ENCODE results near the gene ISOC2.

The ISOC2 gene

DNA sequence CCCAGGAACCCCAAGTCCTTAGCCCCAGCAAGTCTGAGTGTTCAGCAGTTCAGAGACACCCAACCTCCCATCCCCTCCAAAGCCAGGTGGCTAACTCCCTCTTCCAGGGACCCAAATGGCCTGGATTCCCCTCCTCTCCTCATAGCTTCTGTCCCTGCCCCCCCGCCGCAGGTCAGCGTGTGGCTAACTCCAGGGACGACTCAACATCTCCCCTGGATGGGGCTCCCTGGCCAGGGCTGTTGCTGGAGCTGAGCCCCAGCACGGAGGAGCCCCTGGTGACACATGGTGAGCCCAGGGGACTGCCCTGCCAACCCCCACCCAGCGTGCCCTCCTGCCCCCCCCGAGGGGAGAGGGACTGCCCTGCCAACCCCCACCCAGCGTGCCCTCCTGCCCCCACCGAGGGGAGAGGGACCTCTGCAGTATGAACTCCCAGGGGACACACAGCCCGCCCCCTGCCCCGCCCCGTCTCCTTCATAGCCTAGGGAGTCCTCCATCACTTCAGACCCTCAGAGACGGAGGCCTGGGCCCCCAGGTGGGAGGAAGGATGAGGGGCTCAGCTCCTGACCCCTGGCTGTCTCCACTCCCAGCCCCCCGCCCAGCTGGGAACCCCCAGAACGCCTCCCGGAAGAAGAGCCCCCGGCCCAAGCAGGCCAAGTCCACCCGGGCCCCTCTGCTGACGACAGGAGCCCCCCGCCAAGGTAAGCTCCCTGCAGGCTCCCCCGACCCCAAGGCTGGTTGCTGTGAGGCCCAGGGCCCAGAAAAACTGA lies 28.5 kb upstream of the ISOC2 start:
- DNase-seq = no peak

DNA sequence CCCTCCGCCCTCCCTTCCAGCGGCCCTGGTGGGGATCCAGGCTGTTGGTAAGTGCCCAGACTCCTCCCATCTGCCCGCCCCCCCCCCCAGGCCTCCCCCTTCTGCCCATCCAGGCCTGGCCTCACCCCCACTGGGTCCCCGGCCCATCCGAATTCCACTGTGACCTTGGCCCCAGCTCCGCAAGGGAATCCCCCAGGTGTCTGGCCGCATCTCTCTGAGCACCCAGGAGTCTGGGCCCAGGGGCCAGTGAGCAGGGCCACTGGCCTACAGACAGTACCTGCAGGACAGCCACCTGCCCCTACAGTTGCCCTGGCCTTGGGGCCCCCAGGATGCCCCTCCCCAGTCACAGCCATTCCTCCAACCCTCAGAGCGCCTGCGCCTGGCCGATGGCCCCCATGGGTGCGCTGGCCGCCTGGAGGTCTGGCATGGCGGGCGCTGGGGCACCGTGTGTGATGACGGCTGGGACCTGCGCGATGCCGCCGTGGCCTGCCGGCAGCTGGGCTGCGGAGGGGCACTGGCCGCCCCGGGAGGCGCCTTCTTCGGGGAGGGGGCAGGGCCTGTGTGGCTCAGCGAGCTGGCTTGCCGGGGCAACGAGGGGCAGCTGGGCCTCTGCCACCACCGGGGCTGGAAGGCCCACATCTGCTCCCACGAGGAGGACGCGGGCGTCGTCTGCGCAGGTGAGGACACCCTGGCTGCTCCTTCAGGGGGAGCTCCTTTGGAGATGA lies 27.7 kb upstream of the ISOC2 start:
- no peak for DNase-seq

DNA sequence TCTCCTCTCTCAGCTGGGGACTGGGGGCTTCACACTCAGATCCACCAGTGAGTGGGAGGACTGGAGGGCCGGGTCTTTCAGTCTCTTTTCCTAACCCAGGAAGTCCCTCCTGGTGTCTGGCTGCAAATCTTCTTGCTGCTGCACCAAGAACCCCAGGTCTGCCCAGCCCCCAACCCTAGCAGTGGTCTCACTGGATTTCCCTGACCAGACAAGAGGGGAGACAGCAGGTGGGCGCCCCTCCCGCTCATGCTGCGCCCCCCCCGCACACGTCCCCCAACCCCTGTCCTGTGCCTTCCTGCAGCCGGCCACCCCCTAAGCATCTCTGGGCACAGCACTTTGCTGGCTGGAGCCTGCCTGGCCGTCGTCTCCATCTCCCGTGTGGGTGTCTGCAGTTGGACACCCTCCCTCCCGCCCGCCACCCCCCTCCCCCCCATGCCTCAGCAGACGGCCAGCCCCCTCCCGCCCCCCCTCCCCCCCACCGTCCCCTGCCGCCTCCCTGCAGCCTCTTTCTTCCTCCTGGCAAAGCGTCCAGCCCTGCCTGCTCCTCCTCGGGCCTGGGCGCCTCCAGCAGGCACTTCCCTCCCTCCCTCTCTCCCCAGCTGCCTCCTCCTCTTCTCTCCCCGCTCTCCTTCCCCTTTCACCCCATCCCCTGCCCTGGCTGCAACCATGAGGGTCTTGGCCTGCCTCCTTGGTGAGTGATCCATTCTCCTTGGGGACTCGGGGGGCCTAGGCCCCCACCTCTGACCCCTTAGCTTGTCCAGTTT lies 26.7 kb upstream of the ISOC2 start, which contains the start of gene SSC5D:
TSS of gene SSC5D (plus strand) at position 513 of the 764 bp plus-strand sequence. CDS start at position 667, 154 bp downstream.
- no peak for DNase-seq

DNA sequence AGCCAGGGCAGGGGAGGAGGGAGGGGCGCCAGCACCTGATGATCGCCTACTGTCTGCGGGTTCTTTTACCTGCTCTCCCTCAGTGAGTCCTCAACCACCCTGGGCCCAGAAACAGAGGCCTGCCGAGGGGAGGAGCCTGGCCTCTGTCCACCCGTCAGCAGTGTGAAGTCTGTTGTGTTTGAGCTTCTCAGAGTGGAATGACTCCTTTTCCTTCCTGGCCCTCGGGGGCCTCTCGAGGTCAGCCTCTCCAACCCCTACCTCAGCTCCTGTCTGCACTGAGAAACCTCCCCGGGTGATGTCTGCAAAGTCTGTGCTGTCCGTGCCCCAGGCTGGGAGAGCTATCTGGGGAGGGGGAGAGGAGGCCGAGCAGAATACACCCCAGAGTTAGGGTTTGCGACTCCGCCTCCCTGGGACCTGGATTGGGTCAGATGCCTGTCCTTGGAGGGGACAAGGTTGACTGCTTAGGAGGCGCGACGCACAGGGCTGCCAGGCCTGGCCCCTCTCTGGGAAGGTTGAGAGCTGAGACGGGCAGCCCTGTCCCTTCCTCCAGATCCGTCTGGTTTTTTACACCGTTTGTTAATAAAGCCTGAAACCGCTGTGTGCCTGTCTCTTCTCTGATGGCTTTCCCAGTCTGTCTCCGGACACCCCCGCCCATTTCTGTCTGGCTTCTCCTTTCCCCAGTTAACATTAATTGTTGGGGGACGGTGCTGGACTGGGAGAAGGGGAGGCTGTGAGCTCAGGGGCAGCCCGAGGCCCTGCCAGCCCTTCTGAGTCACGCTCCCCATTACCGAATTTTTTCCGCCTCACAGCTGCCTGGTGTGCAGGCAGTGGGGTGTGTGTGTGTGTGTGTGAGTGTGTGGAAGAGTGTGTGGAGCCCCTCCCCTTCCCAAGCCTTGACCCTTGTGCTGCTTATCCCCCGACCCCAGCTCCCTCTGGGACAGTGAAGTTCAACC lies 25.8 kb upstream of the ISOC2 start:
- DNase-seq = no peak

DNA sequence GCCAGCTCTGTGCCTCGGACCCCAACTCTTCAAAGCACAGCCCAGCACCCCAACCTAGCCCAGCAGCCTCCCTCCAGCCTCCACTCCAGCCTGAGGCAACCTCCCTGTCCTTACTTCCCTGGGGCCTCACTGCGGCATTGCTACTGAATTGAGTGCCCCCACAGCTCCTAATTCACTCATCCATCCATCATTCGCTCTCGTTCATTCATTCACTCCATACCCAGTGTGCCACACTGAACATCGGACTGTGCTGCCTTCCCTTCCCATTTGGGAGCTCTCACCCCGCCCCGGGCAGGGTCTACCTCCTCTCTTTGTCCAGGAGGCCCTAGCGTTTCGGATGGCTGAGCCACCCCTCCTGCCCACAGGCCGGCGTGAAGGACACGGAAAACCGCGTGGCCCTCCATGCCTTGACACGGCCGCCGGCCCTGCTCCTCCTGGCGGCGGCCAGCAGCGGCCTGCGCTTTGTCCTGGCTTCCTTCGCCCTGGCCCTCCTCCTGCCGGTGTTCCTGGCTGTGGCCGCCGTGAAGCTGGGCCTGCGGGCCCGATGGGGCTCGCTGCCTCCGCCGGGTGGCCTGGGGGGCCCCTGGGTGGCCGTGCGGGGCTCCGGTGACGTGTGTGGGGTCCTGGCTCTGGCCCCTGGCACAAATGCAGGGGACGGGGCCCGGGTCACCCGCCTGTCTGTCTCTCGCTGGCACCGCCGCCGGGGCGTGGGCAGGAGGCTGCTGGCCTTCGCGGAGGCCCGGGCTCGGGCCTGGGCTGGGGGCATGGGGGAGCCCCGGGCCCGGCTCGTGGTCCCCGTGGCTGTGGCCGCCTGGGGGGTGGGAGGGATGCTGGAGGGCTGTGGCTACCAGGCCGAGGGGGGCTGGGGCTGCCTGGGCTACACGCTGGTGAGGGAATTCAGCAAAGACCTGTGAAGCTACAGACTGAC lies 24.9 kb upstream of the ISOC2 start:
- DNase-seq = no peak

DNA sequence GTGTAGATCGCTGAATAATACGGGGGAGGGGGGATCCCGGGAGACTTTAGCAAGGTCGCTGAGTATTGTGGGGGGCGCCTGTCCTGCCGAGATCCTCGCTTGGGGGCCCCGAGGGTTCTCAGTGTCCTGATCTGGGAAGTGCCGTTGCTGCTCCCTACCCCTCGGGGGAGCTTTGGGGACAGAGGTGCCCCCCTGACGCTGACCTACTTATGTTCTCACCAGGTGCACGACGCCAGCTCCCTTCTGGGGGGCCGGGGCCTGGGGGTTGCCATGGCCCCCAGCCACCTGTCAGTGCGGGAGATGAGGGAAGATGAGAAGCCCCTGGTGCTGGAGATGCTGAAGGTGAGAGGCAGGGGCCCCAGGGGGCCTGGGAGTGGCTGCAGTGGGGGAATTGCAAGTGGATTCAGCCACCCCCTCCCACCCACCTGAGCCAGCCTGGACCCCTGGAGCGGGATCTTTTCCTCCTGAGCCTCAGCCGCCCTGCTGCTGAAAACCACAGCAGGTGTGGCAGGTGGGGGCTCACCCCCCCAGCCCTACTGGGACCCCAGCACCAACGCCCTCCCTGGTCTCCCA lies 24.1 kb upstream of the ISOC2 start:
- no peak for DNase-seq

DNA sequence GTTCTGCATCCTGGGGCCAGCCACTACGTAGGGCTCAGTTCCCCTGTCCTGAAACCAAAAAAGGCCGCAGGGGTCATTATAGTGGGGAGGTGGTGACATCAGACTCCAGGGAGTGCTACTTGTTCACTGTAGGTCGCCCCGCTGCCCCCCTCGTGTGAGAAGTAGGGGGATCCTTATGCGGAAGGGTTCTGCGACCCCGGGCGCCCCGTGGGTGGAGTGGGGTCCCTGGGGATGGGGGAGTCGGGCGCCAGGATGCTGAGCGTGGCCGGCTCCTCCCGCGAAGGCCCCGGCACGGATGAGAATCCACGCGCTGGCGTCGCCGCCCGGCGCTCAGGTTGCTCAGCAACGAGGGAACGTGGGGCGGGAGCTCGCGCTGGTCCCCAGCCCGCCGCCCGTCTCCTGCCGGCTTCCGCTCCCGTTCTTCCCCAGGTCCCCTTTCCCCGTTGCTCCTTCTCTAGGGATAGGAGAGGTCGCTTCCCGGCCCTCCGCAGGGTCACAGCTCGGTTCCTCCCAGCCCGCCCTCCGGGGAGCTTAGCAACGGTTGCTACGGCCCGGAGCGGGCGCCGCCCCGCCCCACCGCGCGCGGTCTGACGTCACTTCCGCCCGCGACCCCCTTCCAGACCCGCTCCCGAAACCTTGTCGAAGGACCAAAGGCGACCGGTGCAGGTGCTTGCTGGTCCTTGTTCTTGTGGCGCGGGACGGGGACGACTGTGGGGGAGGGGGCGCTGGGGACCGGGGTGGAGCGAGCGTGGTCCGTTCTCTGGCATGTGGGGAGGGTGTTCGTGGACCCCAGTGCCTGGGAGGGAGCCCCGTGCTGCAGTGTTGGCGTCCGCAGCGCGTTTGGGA lies 23.4 kb upstream of the ISOC2 start, which contains the start of gene NAT14:
TSS of gene NAT14 (plus strand) at position 596 of the 846 bp plus-strand sequence. CDS start 521 bp downstream, outside the sequence.
- no peak for DNase-seq

DNA sequence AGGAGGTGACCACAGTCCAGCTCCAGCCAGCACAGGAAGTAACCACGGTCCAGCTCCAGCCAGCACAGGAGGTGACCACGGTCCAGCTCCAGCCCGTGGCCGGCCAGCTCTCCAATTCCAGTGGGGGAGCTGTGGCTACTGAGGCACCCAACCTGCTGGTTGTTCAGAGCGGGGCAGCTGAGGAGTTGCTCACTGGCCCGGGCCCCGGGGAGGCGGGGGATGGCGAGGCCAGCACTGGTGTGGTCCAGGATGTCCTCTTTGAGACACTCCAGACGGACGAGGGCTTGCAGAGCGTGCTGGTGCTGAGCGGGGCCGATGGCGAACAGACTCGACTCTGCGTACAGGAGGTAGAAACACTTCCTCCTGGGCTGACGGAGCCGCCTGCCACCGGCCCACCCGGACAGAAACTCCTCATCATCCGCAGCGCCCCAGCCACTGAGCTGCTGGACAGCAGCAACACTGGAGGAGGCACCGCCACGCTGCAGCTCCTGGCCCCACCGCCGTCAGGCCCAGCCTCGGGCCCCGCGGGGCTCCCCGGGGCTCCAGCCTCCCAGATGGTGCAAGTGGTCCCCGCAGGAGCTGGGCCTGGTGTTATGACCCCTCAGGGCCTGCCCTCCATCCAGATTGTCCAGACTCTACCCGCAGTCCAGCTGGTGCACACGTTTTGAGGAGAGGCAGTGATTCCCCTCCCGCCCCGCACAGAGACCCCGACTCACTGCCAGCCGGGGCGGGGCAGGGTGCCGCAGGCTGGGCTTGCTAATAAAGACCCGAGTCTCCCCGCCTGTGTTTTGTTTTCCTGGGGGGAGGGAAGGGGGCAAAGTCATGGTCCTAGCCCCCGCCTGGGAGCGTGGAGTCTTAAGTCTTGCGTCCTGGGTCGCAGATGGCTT lies 22.5 kb upstream of the ISOC2 start:
- DNase-seq = no peak

DNA sequence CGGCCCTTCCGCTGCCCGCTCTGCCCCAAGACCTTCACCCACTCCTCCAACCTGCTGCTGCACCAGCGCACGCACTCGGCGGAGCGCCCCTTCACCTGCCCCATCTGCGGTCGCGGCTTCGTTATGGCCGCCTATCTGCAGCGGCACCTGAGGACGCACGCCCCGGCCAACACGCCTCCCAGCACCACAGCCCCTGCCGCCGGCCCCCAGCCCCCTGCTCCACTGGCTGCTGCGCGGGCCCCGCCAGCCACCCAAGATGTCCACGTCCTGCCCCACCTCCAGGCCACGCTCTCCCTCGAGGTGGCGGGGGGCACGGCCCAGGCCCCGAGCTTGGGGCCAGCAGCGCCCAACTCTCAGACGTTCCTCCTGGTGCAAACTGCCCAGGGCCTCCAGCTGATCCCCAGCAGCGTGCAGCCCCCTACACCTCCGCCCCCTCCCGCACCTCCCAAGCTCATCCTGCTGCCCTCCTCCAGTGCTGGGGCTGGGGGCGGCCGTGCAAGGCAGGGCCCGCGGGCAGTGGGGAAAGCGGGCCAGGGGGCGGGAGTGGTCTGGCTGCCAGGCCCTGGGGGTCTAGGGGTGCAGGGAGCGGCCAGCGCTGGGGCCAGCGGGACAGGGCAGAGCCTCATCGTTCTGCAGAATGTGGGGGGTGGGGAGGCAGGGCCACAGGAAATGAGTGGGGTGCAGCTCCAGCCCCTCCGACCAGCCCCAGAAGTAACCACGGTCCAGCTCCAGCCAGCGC lies 21.7 kb upstream of the ISOC2 start:
- DNase-seq = no peak

DNA sequence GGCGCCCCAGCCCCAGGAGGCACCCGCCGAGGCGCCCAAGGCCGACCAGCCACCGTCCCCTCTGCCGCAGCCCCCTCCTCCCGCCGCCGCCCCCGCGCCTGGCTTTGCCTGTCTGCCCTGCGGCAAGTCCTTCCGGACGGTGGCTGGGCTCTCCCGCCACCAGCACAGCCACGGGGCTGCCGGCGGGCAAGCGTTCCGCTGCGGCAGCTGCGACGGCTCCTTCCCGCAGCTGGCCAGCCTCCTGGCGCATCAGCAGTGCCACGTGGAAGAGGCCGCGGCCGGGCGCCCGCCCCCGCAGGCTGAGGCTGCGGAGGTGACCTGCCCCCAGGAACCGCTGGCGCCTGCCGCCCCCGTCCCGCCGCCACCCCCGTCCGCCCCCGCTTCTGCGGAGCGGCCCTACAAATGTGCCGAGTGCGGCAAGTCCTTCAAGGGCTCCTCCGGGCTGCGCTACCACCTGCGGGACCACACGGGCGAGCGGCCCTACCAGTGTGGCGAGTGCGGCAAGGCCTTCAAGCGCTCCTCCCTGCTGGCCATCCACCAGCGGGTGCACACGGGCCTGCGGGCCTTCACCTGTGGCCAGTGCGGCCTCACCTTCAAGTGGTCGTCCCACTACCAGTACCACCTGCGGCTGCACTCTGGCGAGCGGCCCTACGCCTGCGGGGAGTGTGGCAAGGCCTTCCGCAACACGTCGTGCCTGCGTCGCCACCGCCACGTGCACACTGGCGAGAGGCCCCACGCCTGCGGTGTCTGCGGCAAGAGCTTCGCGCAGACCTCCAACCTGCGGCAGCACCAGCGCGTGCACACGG lies 20.9 kb upstream of the ISOC2 start:
- no peak for DNase-seq

DNA sequence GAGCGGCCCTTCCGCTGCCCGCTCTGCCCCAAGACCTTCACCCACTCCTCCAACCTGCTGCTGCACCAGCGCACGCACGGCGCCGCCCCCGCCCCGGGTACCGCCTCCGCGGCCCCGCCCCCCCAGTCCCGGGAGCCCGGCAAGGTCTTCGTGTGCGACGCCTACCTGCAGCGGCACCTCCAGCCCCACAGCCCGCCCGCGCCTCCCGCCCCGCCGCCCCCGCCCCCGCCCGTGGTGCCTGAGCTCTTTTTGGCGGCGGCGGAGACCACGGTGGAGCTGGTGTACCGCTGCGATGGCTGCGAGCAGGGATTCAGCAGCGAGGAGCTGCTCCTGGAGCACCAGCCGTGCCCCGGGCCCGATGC lies 20.3 kb upstream of the ISOC2 start:
- no peak for DNase-seq

DNA sequence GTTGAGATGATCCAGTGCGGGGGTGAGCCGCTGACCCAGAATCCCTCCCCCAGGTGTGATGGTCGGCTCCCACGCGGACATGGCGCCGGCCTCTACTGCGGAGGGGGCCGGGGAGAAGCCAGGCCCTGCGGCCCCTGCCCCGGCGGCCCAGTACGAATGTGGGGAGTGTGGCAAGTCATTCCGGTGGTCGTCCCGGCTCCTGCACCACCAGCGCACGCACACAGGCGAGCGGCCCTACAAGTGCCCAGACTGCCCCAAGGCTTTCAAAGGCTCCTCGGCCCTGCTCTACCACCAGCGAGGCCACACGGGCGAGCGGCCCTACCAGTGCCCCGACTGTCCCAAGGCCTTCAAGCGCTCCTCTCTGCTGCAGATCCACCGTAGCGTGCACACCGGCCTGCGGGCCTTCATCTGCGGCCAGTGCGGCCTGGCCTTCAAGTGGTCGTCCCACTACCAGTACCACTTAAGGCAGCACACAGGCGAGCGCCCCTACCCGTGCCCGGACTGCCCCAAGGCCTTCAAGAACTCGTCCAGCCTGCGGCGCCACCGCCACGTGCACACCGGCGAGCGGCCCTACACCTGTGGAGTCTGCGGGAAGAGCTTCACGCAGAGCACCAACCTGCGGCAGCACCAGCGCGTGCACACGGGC lies 19.8 kb upstream of the ISOC2 start:
- no peak for DNase-seq

DNA sequence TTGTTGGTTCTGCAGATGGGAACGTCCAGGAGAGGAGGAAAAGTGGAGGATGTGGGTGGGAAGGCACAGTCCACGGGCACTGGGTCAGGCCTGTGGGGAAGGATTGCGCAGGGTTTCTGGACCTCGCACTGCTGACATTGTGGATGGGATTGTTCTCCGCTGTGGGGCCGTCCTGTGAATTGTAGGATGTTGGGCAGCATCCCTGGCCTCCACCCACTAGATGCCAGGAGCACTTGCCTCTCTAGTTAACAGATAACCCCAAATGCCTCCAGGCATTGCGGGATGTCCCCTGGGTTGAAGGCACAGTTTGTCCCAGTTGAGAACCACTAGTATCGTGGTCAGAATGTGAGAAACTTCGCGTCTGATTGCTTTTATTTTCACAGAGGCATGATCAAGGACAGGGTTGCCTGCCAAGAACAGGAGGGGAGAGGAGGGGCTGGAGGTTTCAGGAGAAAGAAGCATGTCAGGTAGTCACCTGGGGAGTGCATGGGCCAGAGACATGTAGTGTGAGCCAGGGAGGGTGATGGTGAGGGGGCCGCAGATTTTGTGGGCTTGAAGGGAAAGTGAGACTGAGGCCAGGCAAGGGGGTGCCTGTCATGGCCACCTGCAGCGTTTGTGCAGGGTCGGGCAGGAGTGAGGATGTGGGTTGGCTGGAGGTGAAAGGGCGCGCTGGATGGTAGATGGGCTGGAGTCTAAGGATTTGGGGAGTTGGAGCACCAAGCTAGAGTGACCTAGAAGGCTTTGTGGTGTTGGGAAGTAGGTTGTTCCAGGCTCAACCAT lies 18.2 kb upstream of the ISOC2 start:
- DNase-seq = no peak

DNA sequence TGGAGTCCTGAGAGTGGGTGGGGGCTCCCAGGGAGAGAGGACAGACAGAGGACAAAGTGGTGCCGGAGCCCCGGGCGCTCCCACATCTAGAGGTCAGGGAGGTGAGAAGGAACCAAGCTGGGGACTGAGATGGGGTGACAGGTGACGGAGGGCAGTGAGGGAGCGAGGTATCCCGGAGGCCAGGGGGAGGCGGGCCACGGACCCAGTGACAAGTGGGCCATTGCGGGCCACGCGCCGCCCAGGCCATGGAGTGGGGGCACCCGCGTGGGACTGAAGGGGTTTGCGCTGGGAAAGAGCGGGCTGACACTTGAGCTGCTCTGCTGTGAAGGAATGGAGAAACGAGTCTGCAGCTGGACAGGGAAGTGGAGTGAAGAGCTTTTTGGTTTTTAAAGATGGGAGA lies 17.6 kb upstream of the ISOC2 start:
- DNase-seq = no peak

DNA sequence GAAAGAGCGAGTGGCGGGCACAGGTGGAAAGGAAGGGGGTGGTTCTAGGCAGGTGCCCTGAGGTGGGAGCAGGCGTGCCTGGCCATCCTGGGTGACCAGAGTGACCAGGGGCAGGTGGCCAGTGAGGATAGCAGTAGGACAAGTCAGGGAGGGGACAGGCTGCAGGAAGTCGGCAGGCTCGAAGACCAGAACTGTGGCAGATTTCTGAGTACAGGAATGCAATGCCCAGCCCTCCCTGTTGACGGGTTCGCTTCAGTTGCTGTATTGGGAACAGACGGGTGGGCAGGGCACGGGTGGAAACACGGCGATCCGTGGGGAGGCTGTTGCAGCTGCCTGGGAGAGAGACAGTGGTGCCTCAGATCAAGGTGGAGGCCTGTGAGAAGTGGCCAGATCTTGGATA lies 16.9 kb upstream of the ISOC2 start:
- DNase-seq = no peak

DNA sequence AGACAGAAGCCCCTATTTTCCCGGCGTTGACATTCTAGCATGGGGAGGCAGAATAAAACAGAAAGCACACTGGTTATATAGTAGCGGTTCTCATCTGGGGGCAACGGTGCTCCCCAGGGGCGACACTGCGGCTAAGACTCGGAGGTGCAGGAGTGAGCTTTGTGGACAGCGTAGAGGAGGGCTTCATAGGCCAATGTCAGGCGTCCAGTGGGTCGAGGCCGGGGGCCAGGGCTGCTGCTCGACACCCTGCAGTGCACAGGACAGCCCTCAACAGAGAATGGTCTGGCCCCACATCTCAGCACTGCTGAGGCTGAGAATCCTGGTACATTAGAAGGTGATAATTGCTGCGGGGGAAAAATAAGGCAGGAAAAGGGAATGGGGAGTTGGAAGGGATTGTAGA lies 16.5 kb upstream of the ISOC2 start:
- no peak for DNase-seq

Measured in NCI-H1417 treated with DMSO at 0.1 percent for 48 hours (cell line).